ENCODE results near the gene LMOD3. TPM values are rescaled to one million over a fixed set of nuclear protein-coding genes. Genes with fewer than 3 reads are reported as not detected.

The LMOD3 gene
- total and polyA plus RNA-seq, 4 donors, result 0.28 to 0.50 (median 0.38) TPM

DNA sequence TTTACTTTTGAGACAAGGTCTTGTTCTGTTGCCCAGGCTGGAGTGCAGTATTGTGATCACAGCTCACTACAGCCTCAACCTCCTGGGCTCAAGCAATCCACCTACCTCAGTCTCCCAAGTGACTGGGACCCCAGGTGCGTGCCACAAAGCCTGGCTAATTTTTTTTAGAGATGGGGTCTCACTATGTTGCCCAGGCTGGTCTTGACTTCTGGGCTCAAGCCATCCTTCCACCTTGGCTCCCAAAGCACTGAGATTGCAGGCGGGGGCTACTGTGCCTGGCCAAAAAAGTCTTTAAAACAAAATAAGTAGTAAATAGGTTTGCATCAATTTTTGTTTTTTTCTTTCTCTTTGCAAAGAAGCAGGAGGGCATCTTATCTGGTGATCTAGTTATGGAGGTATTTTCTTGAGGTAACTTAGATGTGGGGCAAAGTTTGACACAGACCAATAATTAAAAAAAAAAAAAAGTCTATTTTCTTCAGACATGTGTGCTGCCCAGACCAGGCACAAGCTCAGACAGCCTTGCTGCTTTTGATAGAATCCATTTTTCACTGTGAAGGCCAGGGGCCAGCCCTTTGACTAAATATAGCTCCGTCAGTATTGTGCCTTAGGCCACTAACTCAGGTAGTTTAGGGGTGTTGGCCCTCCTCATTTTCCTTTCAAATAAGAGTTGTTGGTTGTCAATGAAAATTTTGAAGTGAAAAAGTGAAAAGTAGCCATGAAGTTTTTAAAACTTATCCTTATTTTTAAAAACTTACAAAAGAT, 35.2 kb downstream of the LMOD3 start:
- H3K9me3 ChIP-seq (ENCODE audit: control insufficient read depth, insufficient read depth, low read length), result no peaks in the 10 kb centered on the region
- H3K27me3 ChIP-seq (ENCODE audit: control insufficient read depth, insufficient read depth, low read length), result no peaks in the 10 kb centered on the region
- H3K36me3 ChIP-seq (ENCODE audit: control insufficient read depth, insufficient read depth, low read length), result peaks cover 3% of the 10 kb centered on the region
- no CpG with 5 or more reads among the region's 3 CpGs for WGBS (ENCODE audit: insufficient coverage)
- H3K4me1 ChIP-seq (ENCODE audit: control insufficient read depth, insufficient read depth, low read length), result peaks cover 29% of the 10 kb centered on the region
- no peak overlapping the region for H3K4me3 ChIP-seq (ENCODE audit: low read depth, low read length)
- peak overlapping the region; percentile 95 for H3K27ac ChIP-seq (ENCODE audit: low read depth, low read length)
- DNase-seq (ENCODE audit: low read depth in 4 of 6, low spot score in 6 of 6), result no peak

DNA sequence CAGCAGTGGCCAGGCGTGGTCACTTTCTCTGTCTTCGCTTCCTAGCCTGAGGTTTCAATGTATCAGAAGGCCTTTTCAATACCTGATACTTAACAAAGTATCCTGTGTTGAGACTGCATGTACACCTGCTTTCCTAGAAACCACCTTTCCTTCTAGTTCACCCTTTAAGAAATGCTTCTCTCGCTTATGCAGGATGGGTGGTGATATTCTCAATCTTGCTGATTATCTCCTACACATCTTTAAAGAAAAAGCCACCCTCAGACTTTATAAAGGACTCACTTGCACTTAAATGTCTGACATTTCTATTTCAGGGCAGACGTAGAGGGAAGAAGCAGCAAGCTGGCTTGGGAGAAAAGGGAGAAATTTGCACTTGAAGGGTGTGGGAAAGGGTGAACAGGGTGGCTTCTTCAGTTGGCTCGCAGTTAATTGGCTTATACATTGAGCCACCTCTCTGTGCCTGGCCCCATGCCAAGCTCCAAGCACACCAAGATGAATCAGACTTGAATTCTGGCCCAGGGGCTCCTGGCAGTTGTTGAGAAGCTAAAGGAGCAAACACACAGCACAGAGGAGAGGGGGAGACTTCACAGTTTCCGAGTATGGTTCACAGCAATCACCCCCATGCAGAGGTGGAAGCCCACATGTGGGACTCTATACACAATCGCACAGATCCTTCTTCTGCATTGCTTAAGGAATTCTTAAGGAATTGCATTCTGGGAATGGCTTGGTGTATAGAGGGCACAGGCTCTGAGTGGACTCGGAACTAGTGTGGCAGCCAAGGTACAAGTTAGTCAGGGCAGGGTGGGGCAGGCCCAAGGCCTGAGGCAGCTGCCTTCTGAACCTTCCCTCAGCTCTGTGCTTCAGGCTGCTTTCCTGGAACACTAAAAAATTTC, 36.3 kb downstream of the LMOD3 start:
- H3K4me3 ChIP-seq (ENCODE audit: low read depth, low read length), result peak overlapping the region; percentile 95
- H3K4me1 ChIP-seq (ENCODE audit: control insufficient read depth, insufficient read depth, low read length), result peaks cover 24% of the 10 kb centered on the region
- H3K9me3 ChIP-seq (ENCODE audit: control insufficient read depth, insufficient read depth, low read length), result no peaks in the 10 kb centered on the region
- 0% methylated on average over 3 of the region's 8 CpGs for WGBS (ENCODE audit: insufficient coverage)
- DNase-seq (ENCODE audit: low read depth in 4 of 6, low spot score in 6 of 6), result peak; percentile 69 to 94 (median 79)
- no peaks in the 10 kb centered on the region for H3K27me3 ChIP-seq (ENCODE audit: control insufficient read depth, insufficient read depth, low read length)
- peak overlapping the region; percentile 95 for H3K27ac ChIP-seq (ENCODE audit: low read depth, low read length)
- H3K36me3 ChIP-seq (ENCODE audit: control insufficient read depth, insufficient read depth, low read length), result peaks cover 3% of the 10 kb centered on the region

DNA sequence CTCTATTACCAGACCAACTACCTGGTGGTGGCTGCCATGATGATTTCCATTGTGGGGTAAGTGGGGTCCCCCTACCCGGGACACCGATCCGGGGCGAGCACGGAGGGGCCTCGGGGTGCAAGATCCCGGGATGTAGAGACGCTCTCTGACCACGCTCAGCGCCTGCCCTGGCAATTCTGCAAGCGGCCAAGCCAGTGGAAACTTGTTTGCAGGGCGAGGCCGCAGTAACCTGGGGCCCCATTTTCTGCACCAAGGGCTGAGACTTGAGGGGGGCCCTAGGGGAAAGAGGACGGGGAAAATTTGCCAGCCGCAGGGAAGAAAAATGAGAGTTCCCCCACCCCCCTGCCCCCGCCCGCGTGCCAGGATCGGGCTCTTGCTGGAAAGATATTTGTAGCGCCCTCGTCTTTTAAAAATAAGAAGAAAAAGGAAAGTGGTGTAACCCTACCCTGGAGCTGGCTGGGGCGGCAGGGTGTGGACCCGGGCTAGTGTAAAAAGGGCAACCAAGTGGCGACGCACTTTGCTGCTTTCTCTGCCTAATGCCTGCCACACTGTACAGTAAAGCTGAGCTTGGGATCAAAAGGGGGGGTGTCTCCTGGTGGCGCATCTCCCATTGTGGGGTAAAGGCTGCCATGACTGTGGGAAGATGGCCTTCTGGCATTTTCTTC, 37.1 kb downstream of the LMOD3 start:
- under 1% methylated on average over 20 of the region's 26 CpGs for WGBS (ENCODE audit: insufficient coverage)
- H3K4me1 ChIP-seq (ENCODE audit: control insufficient read depth, insufficient read depth, low read length), result peaks cover 20% of the 10 kb centered on the region

DNA sequence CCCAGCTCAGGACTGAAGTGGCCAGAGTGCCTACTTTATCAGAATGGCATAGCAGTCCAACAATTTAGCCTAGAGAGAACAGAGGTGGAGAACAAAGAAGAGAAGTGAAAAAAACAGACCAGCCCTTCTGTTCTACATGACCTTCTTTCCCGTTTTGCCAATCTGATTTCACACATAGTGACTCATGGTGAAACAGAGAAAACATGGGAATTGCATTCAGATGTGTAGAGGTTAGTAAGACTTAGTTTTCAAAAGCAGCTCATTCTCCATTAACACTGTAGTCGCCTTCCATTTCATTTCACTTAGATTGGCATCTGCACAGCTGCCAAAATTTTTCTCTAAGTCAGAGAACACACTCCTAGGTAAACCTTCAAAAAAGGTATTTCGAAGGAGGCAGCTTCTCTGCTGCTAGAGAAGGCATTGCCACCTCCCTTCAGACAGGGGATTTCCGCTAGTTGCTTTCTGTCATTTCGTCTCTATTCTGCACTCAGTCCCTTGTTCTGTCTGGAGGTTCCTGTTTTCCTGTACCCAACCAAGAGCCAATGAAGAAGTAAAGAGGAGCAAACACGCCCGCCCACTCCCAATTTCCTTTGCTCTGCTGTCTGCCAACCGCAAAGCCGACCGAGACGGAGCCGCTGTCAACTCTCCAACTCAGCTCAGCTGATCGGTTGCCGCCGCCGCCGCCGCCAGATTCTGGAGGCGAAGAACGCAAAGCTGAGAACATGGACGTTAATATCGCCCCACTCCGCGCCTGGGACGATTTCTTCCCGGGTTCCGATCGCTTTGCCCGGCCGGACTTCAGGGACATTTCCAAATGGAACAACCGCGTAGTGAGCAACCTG, 37.8 kb downstream of the LMOD3 start, which contains the start of gene ARL6IP5:
TSS of gene ARL6IP5 (plus strand) at position 612 of the 842 bp plus-strand sequence. CDS start at position 723, 111 bp downstream.
- peak; percentile 75 to 98 (median 89) for DNase-seq (ENCODE audit: low read depth in 4 of 6, low spot score in 6 of 6)
- peaks cover 20% of the 10 kb centered on the region for H3K4me1 ChIP-seq (ENCODE audit: control insufficient read depth, insufficient read depth, low read length)
- peak within 1 kb of the TSS; percentile 95 for H3K27ac ChIP-seq (ENCODE audit: low read depth, low read length)
- no peaks in the 10 kb centered on the region for H3K36me3 ChIP-seq (ENCODE audit: control insufficient read depth, insufficient read depth, low read length)
- H3K27me3 ChIP-seq (ENCODE audit: control insufficient read depth, insufficient read depth, low read length), result no peaks in the 10 kb centered on the region
- H3K9me3 ChIP-seq (ENCODE audit: control insufficient read depth, insufficient read depth, low read length), result no peaks in the 10 kb centered on the region
- H3K4me3 ChIP-seq (ENCODE audit: low read depth, low read length), result peak within 1 kb of the TSS; percentile 95
- 5% methylated on average over 25 of the region's 32 CpGs for WGBS (ENCODE audit: insufficient coverage)

More for the DNA sequence above, 37.1 kb downstream of the LMOD3 start:
- Histone ChIP-seq H3K27me3 (ENCODE audit: control insufficient read depth, insufficient read depth, low read length) (no peaks in the 10 kb centered on the region), H3K9me3 (ENCODE audit: control insufficient read depth, insufficient read depth, low read length) (no peaks in the 10 kb centered on the region), H3K27ac (ENCODE audit: low read depth, low read length) (peak overlapping the region; percentile 95), H3K4me3 (ENCODE audit: low read depth, low read length) (peak overlapping the region; percentile 95), H3K36me3 (ENCODE audit: control insufficient read depth, insufficient read depth, low read length) (no peaks in the 10 kb centered on the region)
- DNase-seq (ENCODE audit: low read depth in 4 of 6, low spot score in 6 of 6), result peak in 3 of 6 donors; percentile 22 to 65 (median 35)

DNA sequence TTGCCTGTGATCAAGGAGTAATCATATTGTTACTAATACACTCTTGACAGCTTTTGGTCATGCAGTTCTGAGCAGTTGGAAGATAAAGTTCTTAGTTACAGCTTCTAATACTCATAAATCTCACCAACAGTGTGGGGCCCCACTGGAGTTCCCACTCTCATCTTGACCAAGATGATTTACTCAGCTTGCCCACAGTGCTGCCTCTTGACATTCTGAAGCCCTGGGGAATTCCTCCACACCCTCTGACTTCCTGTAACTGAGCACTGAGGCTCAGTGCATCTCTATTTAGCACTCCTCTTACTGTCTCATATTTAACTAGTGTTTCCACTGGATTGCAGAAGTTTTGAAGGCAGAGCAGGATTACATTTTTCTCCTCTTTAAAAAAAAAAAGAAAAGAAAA, 39.6 kb downstream of the LMOD3 start:
- Histone ChIP-seq H3K9me3 (ENCODE audit: control insufficient read depth, insufficient read depth, low read length) (no peaks in the 10 kb centered on the region), H3K27me3 (ENCODE audit: control insufficient read depth, insufficient read depth, low read length) (no peaks in the 10 kb centered on the region), H3K4me3 (ENCODE audit: low read depth, low read length) (no peak overlapping the region), H3K4me1 (ENCODE audit: control insufficient read depth, insufficient read depth, low read length) (peaks cover 20% of the 10 kb centered on the region), H3K27ac (ENCODE audit: low read depth, low read length) (no peak overlapping the region), H3K36me3 (ENCODE audit: control insufficient read depth, insufficient read depth, low read length) (no peaks in the 10 kb centered on the region)
- DNase-seq (ENCODE audit: low read depth in 4 of 6, low spot score in 6 of 6), result peak in 1 of 6 donors; percentile 51

DNA sequence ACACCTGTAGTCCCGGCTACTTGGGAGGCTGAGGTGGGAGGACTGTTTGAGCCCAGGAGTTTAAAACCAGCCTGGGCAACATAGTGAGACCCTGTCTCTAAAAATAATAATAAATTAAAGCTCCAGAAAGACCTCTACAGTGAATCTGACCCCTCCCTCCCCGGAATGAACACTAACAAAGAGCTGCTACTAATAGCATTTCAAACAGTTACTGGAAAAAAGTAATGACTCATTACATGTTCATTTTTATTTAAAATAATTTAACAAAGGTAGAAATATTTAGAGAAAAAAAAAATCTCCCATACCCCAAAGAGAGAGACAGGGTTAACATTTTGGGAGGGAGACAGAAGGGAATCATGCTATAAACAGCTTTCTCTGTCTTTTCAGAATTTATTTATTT, 40.0 kb downstream of the LMOD3 start:
- Histone ChIP-seq H3K4me1 (ENCODE audit: control insufficient read depth, insufficient read depth, low read length) (peaks cover 19% of the 10 kb centered on the region), H3K36me3 (ENCODE audit: control insufficient read depth, insufficient read depth, low read length) (no peaks in the 10 kb centered on the region), H3K4me3 (ENCODE audit: low read depth, low read length) (no peak overlapping the region), H3K27ac (ENCODE audit: low read depth, low read length) (no peak overlapping the region), H3K9me3 (ENCODE audit: control insufficient read depth, insufficient read depth, low read length) (no peaks in the 10 kb centered on the region), H3K27me3 (ENCODE audit: control insufficient read depth, insufficient read depth, low read length) (no peaks in the 10 kb centered on the region)
- no peak for DNase-seq (ENCODE audit: low read depth in 4 of 6, low spot score in 6 of 6)
- WGBS (ENCODE audit: insufficient coverage), result no CpG with 5 or more reads among the region's 2 CpGs

DNA sequence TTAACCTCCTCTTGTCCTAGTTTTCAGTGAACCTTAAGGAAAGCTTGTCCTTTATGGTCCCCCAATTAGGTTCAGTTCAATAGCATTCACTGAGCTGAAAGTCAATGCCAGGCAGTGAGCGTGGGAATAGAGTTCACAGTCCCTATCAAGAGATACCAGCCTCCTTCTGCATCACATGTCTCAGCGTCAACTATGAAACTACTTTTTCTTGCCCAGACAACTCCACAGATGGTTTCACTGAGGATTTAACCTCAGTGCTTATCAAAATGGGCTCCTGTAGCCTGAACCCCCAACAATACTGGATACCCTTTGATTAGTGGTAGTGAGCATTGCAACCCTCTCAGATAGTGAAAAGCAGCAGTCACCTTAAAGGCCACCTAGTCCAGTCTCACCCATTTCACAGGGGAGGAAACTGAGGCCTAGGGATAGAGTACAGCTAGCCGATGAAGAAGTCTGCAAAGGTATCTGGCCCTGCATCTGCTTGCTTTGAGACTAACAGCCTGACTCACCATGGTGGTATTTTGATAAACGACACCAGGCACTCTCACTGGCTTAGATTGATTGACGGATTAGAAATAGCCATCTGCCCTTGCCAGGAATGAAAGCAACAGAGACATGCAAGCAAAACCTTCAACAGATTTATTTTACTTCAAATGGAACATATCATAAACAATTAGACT, 40.7 kb downstream of the LMOD3 start:
- no peak overlapping the region for H3K27ac ChIP-seq (ENCODE audit: low read depth, low read length)
- H3K4me1 ChIP-seq (ENCODE audit: control insufficient read depth, insufficient read depth, low read length), result peaks cover 12% of the 10 kb centered on the region
- H3K9me3 ChIP-seq (ENCODE audit: control insufficient read depth, insufficient read depth, low read length), result no peaks in the 10 kb centered on the region
- no peak for DNase-seq (ENCODE audit: low read depth in 4 of 6, low spot score in 6 of 6)
- no peaks in the 10 kb centered on the region for H3K36me3 ChIP-seq (ENCODE audit: control insufficient read depth, insufficient read depth, low read length)
- no peak overlapping the region for H3K4me3 ChIP-seq (ENCODE audit: low read depth, low read length)
- WGBS (ENCODE audit: insufficient coverage), result 91% methylated on average over 3 of the region's 5 CpGs
- no peaks in the 10 kb centered on the region for H3K27me3 ChIP-seq (ENCODE audit: control insufficient read depth, insufficient read depth, low read length)

DNA sequence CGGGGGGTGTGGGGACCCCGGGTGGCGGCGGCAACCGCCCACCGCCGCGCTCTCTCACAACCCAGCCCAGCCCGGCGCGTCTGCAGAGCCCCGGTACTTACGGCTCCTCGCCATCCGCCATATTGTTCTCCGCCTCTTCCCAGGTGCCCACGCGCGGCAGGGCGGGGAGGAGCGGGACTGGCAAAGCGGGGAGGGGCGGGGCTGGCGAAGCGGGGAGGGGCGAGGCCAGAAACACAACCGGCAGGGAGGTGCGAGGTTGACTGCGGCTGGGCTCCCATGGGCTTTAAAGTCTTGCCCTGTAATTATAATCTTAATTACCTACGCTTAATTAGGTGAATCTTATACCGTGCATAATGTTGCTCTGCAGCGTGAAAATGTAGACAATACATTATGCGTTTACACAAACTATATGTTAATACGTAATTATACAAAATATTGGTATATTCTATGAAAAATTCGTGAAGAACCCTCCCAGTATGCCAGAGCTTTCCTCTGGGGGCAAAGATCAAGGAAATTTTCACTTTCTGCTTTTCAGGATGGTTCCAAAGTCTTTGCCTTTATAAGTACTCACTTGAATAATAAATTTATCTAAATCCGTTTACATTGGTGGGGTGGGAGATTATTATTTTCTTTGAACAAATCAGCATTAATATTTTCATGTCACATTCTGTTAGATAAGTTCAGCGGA, 42.0 kb downstream of the LMOD3 start, which contains the start of gene UBA3:
TSS of gene UBA3 (minus strand) at position 133 of the 688 bp plus-strand sequence. CDS start at position 121, 12 bp downstream.
- WGBS (ENCODE audit: insufficient coverage), result 0% methylated on average over 22 of the region's 37 CpGs

More for the DNA sequence above, 42.0 kb downstream of the LMOD3 start, which contains the start of gene UBA3:
- Histone ChIP-seq H3K9me3 (ENCODE audit: control insufficient read depth, insufficient read depth, low read length) (no peaks in the 10 kb centered on the region), H3K27ac (ENCODE audit: low read depth, low read length) (peak within 1 kb of the TSS; percentile 44), H3K27me3 (ENCODE audit: control insufficient read depth, insufficient read depth, low read length) (no peaks in the 10 kb centered on the region), H3K36me3 (ENCODE audit: control insufficient read depth, insufficient read depth, low read length) (no peaks in the 10 kb centered on the region), H3K4me1 (ENCODE audit: control insufficient read depth, insufficient read depth, low read length) (peaks cover 3% of the 10 kb centered on the region), H3K4me3 (ENCODE audit: low read depth, low read length) (peak within 1 kb of the TSS; percentile 61)
- peak in 5 of 6 donors; percentile 72 to 97 (median 86) for DNase-seq (ENCODE audit: low read depth in 4 of 6, low spot score in 6 of 6)

Data from spinal cord (tissue), 10 donors.